Activated effector memory CD4-positive, alpha-beta T cell treated with Interleukin-2 at 50 U/mL for 16 hours (primary cell): ENCODE results near the gene RRH.

ENCODE experiments used
- DNase-seq: peaks from one replicate; pipeline ENCODE4 v3.0.0-alpha.2; 2020

RRH gene

DNA sequence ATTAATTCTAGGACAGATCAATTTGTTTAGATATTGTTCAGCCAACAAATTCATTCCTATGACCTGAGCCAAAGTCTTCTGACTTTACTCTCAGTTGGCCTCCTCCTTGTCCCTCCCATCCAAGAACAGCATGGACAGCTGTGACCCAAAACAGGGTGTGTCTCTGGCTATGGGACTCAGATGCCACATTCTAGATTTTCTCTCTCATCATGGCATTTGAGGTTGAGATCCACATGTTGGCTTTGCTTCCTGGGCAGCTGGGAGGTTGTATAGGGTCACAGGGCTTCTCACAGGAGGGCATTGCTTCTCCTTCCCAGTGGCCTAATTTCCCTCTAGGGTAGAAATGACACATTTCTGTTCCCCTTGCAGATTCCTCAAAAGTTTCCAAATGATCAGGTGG lies 62.3 kb downstream of the RRH start:
- DNase-seq, result no peak
